IMR-90 (cell line): Measurements from ENCODE around the gene TRNAU1AP. TPM values are rescaled to one million over a fixed set of nuclear protein-coding genes. Genes with fewer than 3 reads are reported as not detected.

Experiments
- ATAC-seq: fragments of 200-7000 bp; cut with Tn5 transposase; 2 replicates; pipeline ENCODE4 v1.9.1; 2020; ENCODE audit warnings: low read depth, mild to moderate bottlenecking, moderate library complexity
- BruUV-seq: library from RNA; stranded (reverse); fragments of 400-500 nt; replicated peaks from 2 replicates; lab custom pipeline; 2021; lab: Mats Ljungman, UMichigan
- CTCF ChIA-PET: fragments of 300-600 bp; formaldehyde crosslinking; extraction: SDS; loops from one replicate; lab custom pipeline; 2021; ENCODE audit warnings: antibody characterized with exemption; lab: Yijun Ruan, JAX
- POLR2A ChIA-PET: fragments of 300-600 bp; sonication (Branson Sonifier 250); formaldehyde crosslinking; loops from one replicate; lab custom pipeline; 2022; ENCODE audit warnings: antibody characterized with exemption; ENCODE audit not compliant: unreplicated experiment; lab: Charles Lee
- DNase-seq: peaks from one replicate; pipeline ENCODE4 v3.0.0; 2013
- H2AFZ ChIP-seq: replicated peaks from 2 replicates; pipeline ENCODE3; 2013; ENCODE audit warnings: low read length, mild to moderate bottlenecking; ENCODE audit not compliant: poor library complexity
- H2AK5ac ChIP-seq: 2 replicates; pipeline ENCODE4 v1.6.1; 2013; ENCODE audit warnings: low read depth, low read length, inconsistent platforms
- H2AK9ac ChIP-seq: replicated peaks from 2 replicates; pipeline ENCODE3; 2013; ENCODE audit warnings: mild to moderate bottlenecking, low read depth, low read length, moderate library complexity; ENCODE audit not compliant: poor library complexity
- H2BK120ac ChIP-seq: 2 replicates; pipeline ENCODE4 v1.6.1; 2013; ENCODE audit warnings: low read depth, low read length, inconsistent platforms
- H2BK15ac ChIP-seq: 3 replicates; pipeline ENCODE4 v1.6.1; 2013; ENCODE audit warnings: low read depth, low read length, inconsistent platforms
- H2BK20ac ChIP-seq: 2 replicates; pipeline ENCODE4 v1.6.1; 2013; ENCODE audit warnings: low read depth, mild to moderate bottlenecking, inconsistent platforms, low read length, moderate library complexity
- H2BK5ac ChIP-seq: 2 replicates; pipeline ENCODE4 v1.6.1; 2013; ENCODE audit warnings: mild to moderate bottlenecking, low read depth, low read length, inconsistent platforms; ENCODE audit not compliant: poor library complexity, severe bottlenecking
- H3K14ac ChIP-seq: replicated peaks from 2 replicates; pipeline ENCODE4 v1.6.1; 2013; ENCODE audit warnings: low read depth, low read length, inconsistent platforms
- H3K18ac ChIP-seq: 2 replicates; pipeline ENCODE4 v1.6.1; 2013; ENCODE audit warnings: low read depth, low read length, control low read depth
- H3K23ac ChIP-seq: 2 replicates; pipeline ENCODE4 v1.6.1; 2013; ENCODE audit warnings: low read depth, low read length, inconsistent platforms
- H3K27ac ChIP-seq: 2 replicates; pipeline ENCODE4 v1.5.1; 2013; ENCODE audit warnings: mild to moderate bottlenecking, control low read depth, low read length; ENCODE audit not compliant: insufficient read depth
- H3K27me3 ChIP-seq: 2 replicates; pipeline ENCODE4 v1.6.1; 2013; ENCODE audit warnings: low read length; ENCODE audit not compliant: control insufficient read depth, insufficient read depth
- H3K36me3 ChIP-seq: 2 replicates; pipeline ENCODE4 v1.6.1; 2013; ENCODE audit warnings: low read length, mixed read lengths; ENCODE audit not compliant: control insufficient read depth, insufficient read depth
- H3K4ac ChIP-seq: 2 replicates; pipeline ENCODE4 v1.6.1; 2013; ENCODE audit warnings: low read depth, low read length, inconsistent platforms
- H3K4me1 ChIP-seq: 2 replicates; pipeline ENCODE4 v1.6.1; 2013; ENCODE audit warnings: low read length, mixed read lengths; ENCODE audit not compliant: control insufficient read depth, insufficient read depth
- H3K4me2 ChIP-seq: 2 replicates; pipeline ENCODE4 v1.6.1; 2013; ENCODE audit warnings: low read depth, mild to moderate bottlenecking, control low read depth, low read length, moderate library complexity
- H3K4me3 ChIP-seq: 2 replicates; pipeline ENCODE4 v1.5.1; 2013; ENCODE audit warnings: low read depth, mild to moderate bottlenecking, control low read depth, low read length, moderate library complexity; ENCODE audit not compliant: insufficient read depth
- H3K56ac ChIP-seq: 2 replicates; pipeline ENCODE4 v1.6.1; 2013; ENCODE audit warnings: low read length, inconsistent platforms; ENCODE audit not compliant: insufficient read depth; ENCODE audit errors: extremely low read depth
- H3K79me1 ChIP-seq, 2 experiments: 2 replicates each; pipeline ENCODE4 v1.6.1; 2013; ENCODE audit warnings: low read length in 2 of 2, inconsistent platforms in 1 of 2, low read depth in 1 of 2
- H3K9ac ChIP-seq: 2 replicates; pipeline ENCODE4 v1.6.1; 2013; ENCODE audit warnings: low read depth, low read length, control low read depth
- H3K9me1 ChIP-seq: 2 replicates; pipeline ENCODE4 v1.6.1; 2013; ENCODE audit warnings: low read length, inconsistent platforms; ENCODE audit not compliant: insufficient read depth
- H3K9me3 ChIP-seq: 2 replicates; pipeline ENCODE4 v1.6.1; 2013; ENCODE audit warnings: low read length; ENCODE audit not compliant: control insufficient read depth, insufficient read depth
- H4K20me1 ChIP-seq: 2 replicates; pipeline ENCODE4 v1.6.1; 2013; ENCODE audit warnings: low read length, inconsistent platforms; ENCODE audit not compliant: insufficient read depth
- H4K5ac ChIP-seq: 2 replicates; pipeline ENCODE4 v1.6.1; 2013; ENCODE audit warnings: mild to moderate bottlenecking, low read depth, low read length, control low read depth
- H4K8ac ChIP-seq, 2 experiments: 2 replicates each; pipeline ENCODE4 v1.6.1; 2013; ENCODE audit warnings: low read depth in 2 of 2, low read length in 2 of 2, control low read depth in 1 of 2, inconsistent platforms in 1 of 2
- H4K91ac ChIP-seq: 2 replicates; pipeline ENCODE4 v1.6.1; 2013; ENCODE audit warnings: low read depth, low read length, inconsistent platforms; ENCODE audit not compliant: insufficient read depth
- FOS ChIP-seq: fragments of 150-350 bp; IDR thresholded peaks from 2 replicates; pipeline ENCODE4 v1.6.1; 2016; ENCODE audit warnings: low read depth, low read length
- USF2 ChIP-seq: fragments of 150-350 bp; IDR thresholded peaks from 2 replicates; pipeline ENCODE4 v1.6.1; 2017; ENCODE audit warnings: mild to moderate bottlenecking, antibody characterized with exemption, low read length, low read depth
- WGBS, 2 experiments: methylation state at CpG; one replicate each; pipeline versions ENCODE4 v1.1.5 to v1.1.7; 2013; ENCODE audit warnings: missing lambda C conversion rate in 2 of 2; ENCODE audit not compliant: insufficient read length in 1 of 2; ENCODE audit errors: extremely low coverage in 2 of 2; 5-methylcytosine and 5-hydroxymethylcytosine counted together
- dilution Hi-C: fragments of 300-500 bp; cut with HindIII; formaldehyde crosslinking; loops from one replicate; pipeline ENCODE4 v1.14.3; 2018; ENCODE audit warnings: low sequenced_read_pairs; ENCODE audit not compliant: unreplicated experiment
- in situ Hi-C: fragments of 300-500 bp; cut with MboI; formaldehyde crosslinking; loops from 3 replicates; pipeline ENCODE4 v1.14.3; 2019; ENCODE audit warnings: low sequenced_read_pairs, inconsistent platforms, mixed read lengths
- intact Hi-C: fragments of 100-400 bp; cut with micrococcal nuclease; formaldehyde crosslinking; loops from 2 replicates; pipeline ENCODE4 v1.10.0; 2022
- polyA plus RNA-seq, 3 experiments: library from polyadenylated mRNA; depleted of rRNA; stranded (reverse); fragments of >200 nt; gene quantifications; 2 replicates each; pipeline ENCODE4 v1.2.3, GENCODE V29; 2012; ENCODE audit warnings: low replicate concordance in 1 of 3
- total RNA-seq: library from RNA; depleted of rRNA; stranded (reverse); fragments of >200 nt; gene quantifications from 2 replicates; pipeline ENCODE4 v1.2.3, GENCODE V29; 2012
- TF ChIP-seq, protein P1 (sequence below): conservative IDR thresholded peaks from 2 replicates; pipeline ENCODE4 v1.5.1; 2012; ENCODE audit warnings: mild to moderate bottlenecking, low read depth, low read length, improper control_type of control experiment

TRNAU1AP gene
- total and polyA plus RNA-seq, 2 of the 4 experiments (the other 2 are of a cell fraction), result 23.3 to 23.8 TPM

GRCh38 chr1:28509705-28510272 is 43.1 kb upstream of the TRNAU1AP start:
- H3K4ac ChIP-seq, result peak overlapping the region; percentile 62
- H3K4me3 ChIP-seq, result no peak overlapping the region; the same call in 1 of the 2 replicates
- peaks cover 82% of the 10 kb centered on the region for H4K20me1 ChIP-seq
- H3K14ac ChIP-seq, result peak overlapping the region; percentile 65
- H3K56ac ChIP-seq, result peak overlapping the region; percentile 64
- peaks cover 13% of the 10 kb centered on the region for H3K4me1 ChIP-seq
- POLR2A ChIA-PET, result interaction anchor here (0.5 to 1.0 kb wide), 4 partner anchors 100 to 252 kb away, joined by 3 to 4 read pairs (median 3); no protein-coding TSS in a partner anchor
- in situ Hi-C loops, result no loop called here
- WGBS, 2 experiments, result 87% methylated on average over 6 of the region's 8 CpGs; no CpG with 5 or more reads in 1 of the 2 experiments
- CTCF ChIA-PET, result interaction anchor here (0.6 to 1.7 kb wide), 3 partner anchors 101 to 261 kb away, joined by 3 to 4 read pairs (median 4); no protein-coding TSS in a partner anchor
- H3K27me3 ChIP-seq, result no peaks in the 10 kb centered on the region
- ATAC-seq (no peak), DNase-seq (no peak)
- H3K79me1 ChIP-seq, result peaks cover 17 to 38% of the 10 kb centered on the region in 2 experiments
- intact Hi-C loops, result loop anchor here (5.0 kb wide), 1 partner anchor 102 kb away; no protein-coding TSS in a partner anchor
- peaks cover 14% of the 10 kb centered on the region for H3K9me1 ChIP-seq
- peak overlapping the region; percentile 18 for H4K91ac ChIP-seq
- H3K9me3 ChIP-seq, result no peaks in the 10 kb centered on the region
- peak overlapping the region; percentile 33 for H2AK5ac ChIP-seq
- H3K27ac ChIP-seq, result peak overlapping the region; percentile 79
- H3K23ac ChIP-seq, result peak overlapping the region; percentile 73
- peak overlapping the region; percentile 76 for H3K18ac ChIP-seq
- no peak overlapping the region for H2BK15ac ChIP-seq
- peak overlapping the region; percentile 68 for H3K4me2 ChIP-seq
- H2AFZ ChIP-seq, result no peak overlapping the region
- H4K5ac ChIP-seq, result peak overlapping the region; percentile 45
- peak overlapping the region; percentile 79 for H2BK5ac ChIP-seq
- H3K9ac ChIP-seq, result peak overlapping the region; percentile 54
- H2BK20ac ChIP-seq, result no peak overlapping the region
- H2BK120ac ChIP-seq, result peak overlapping the region; percentile 5; the same call in 1 of the 2 replicates
- peaks cover 50% of the 10 kb centered on the region for H3K36me3 ChIP-seq
- H4K8ac ChIP-seq, result peak overlapping the region; percentile 54 to 82
- dilution Hi-C loops, result no loop called here
- BruUV-seq, result no TSS peak
- TF ChIP-seq, protein P1, sequence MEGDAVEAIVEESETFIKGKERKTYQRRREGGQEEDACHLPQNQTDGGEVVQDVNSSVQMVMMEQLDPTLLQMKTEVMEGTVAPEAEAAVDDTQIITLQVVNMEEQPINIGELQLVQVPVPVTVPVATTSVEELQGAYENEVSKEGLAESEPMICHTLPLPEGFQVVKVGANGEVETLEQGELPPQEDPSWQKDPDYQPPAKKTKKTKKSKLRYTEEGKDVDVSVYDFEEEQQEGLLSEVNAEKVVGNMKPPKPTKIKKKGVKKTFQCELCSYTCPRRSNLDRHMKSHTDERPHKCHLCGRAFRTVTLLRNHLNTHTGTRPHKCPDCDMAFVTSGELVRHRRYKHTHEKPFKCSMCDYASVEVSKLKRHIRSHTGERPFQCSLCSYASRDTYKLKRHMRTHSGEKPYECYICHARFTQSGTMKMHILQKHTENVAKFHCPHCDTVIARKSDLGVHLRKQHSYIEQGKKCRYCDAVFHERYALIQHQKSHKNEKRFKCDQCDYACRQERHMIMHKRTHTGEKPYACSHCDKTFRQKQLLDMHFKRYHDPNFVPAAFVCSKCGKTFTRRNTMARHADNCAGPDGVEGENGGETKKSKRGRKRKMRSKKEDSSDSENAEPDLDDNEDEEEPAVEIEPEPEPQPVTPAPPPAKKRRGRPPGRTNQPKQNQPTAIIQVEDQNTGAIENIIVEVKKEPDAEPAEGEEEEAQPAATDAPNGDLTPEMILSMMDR, result no peak
- TF ChIP-seq FOS (no peak), USF2 (0 out of 2 replicates have a peak, but pooled peaks have one; percentile 1)
- H2AK9ac ChIP-seq, result peak overlapping the region; percentile 29
